Measurements from ENCODE around the gene SH3GL3.

Gene SH3GL3

DNA sequence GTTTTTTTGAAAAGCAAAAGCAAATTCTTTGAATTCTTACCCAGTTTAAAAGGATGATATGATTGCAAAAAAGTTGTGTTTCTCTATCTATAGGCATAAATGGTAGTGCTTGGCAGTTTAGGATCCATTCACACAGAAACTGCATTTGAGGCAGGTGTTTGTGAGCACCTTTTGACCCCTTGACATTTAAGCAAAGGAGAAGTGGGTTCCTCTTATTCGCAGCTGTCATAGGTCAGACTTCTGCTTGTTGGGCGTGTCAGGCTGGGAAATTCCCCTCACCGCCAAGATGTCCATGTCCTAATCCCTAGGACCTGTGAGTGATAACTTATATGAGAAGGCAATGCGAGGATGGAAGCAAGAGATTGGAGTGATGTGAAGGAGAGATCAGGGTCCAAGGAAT, 67.4 kb downstream of the SH3GL3 start (continued):
- TF ChIP-seq PATZ1 (CRISPR knock-in tag; IDR thresholded peaks at IDR 0.05; ENCODE audit: borderline replicate concordance): no peak

- TF ChIP-seq ISL1 (CRISPR knock-in tag; IDR thresholded peaks at IDR 0.05) (no peak), PPARA (CRISPR knock-in tag; IDR thresholded peaks at IDR 0.05; ENCODE audit: borderline replicate concordance) (no peak), ESRRG (CRISPR knock-in tag; IDR thresholded peaks at IDR 0.05) (no peak), ZC3H10 (CRISPR knock-in tag; IDR thresholded peaks at IDR 0.05) (no peak)
- ATAC-seq: no peak
Observed at GRCh38 chr15:83515164-83515563, 68.0 kb downstream of the SH3GL3 start.

GRCh38 chr15:83516935-83517334, 69.8 kb downstream of the SH3GL3 start:
- no peak for TF ChIP-seq PPARA (CRISPR knock-in tag; IDR thresholded peaks at IDR 0.05; ENCODE audit: borderline replicate concordance)
- no peak for TF ChIP-seq GLIS3 (CRISPR knock-in tag; IDR thresholded peaks at IDR 0.05)
- TF ChIP-seq ZNF8 (CRISPR knock-in tag; IDR thresholded peaks at IDR 0.05): no peak
- TF ChIP-seq ESRRG (CRISPR knock-in tag; IDR thresholded peaks at IDR 0.05): no peak
- no peak for TF ChIP-seq PATZ1 (CRISPR knock-in tag; IDR thresholded peaks at IDR 0.05; ENCODE audit: borderline replicate concordance)
- TF ChIP-seq, protein P1, sequence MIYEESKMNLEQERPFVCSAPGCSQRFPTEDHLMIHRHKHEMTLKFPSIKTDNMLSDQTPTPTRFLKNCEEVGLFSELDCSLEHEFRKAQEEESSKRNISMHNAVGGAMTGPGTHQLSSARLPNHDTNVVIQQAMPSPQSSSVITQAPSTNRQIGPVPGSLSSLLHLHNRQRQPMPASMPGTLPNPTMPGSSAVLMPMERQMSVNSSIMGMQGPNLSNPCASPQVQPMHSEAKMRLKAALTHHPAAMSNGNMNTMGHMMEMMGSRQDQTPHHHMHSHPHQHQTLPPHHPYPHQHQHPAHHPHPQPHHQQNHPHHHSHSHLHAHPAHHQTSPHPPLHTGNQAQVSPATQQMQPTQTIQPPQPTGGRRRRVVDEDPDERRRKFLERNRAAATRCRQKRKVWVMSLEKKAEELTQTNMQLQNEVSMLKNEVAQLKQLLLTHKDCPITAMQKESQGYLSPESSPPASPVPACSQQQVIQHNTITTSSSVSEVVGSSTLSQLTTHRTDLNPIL (CRISPR knock-in tag; IDR thresholded peaks at IDR 0.05; ENCODE audit: low read depth): no peak
- no peak for TF ChIP-seq ZNF565 (CRISPR knock-in tag; conservative IDR thresholded peaks at IDR 0.05; ENCODE audit: low read depth)
- no peak for TF ChIP-seq BACH2 (CRISPR knock-in tag; IDR thresholded peaks at IDR 0.05; ENCODE audit: borderline replicate concordance)
- TF ChIP-seq, protein P2, sequence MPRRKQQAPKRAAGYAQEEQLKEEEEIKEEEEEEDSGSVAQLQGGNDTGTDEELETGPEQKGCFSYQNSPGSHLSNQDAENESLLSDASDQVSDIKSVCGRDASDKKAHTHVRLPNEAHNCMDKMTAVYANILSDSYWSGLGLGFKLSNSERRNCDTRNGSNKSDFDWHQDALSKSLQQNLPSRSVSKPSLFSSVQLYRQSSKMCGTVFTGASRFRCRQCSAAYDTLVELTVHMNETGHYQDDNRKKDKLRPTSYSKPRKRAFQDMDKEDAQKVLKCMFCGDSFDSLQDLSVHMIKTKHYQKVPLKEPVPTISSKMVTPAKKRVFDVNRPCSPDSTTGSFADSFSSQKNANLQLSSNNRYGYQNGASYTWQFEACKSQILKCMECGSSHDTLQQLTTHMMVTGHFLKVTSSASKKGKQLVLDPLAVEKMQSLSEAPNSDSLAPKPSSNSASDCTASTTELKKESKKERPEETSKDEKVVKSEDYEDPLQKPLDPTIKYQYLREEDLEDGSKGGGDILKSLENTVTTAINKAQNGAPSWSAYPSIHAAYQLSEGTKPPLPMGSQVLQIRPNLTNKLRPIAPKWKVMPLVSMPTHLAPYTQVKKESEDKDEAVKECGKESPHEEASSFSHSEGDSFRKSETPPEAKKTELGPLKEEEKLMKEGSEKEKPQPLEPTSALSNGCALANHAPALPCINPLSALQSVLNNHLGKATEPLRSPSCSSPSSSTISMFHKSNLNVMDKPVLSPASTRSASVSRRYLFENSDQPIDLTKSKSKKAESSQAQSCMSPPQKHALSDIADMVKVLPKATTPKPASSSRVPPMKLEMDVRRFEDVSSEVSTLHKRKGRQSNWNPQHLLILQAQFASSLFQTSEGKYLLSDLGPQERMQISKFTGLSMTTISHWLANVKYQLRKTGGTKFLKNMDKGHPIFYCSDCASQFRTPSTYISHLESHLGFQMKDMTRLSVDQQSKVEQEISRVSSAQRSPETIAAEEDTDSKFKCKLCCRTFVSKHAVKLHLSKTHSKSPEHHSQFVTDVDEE (CRISPR knock-in tag; IDR thresholded peaks at IDR 0.05): no peak
- TF ChIP-seq OSR1 (CRISPR knock-in tag; IDR thresholded peaks at IDR 0.05): no peak
- no peak for TF ChIP-seq CSRNP3 (CRISPR knock-in tag; IDR thresholded peaks at IDR 0.05)
- TF ChIP-seq SNAI2 (CRISPR knock-in tag; IDR thresholded peaks at IDR 0.05): no peak
- no peak for TF ChIP-seq TCF4 (CRISPR knock-in tag; IDR thresholded peaks at IDR 0.05; ENCODE audit: borderline replicate concordance)
- TF ChIP-seq ISL1 (CRISPR knock-in tag; IDR thresholded peaks at IDR 0.05): no peak
- ATAC-seq: no peak

- no peak for ATAC-seq
- TF ChIP-seq OSR1 (CRISPR knock-in tag; IDR thresholded peaks at IDR 0.05): no peak
- TF ChIP-seq SNAI2 (CRISPR knock-in tag; IDR thresholded peaks at IDR 0.05): no peak
- TF ChIP-seq ZFP3 (CRISPR knock-in tag; IDR thresholded peaks at IDR 0.05): no peak
Observed at GRCh38 chr15:83526319-83526718, 79.2 kb downstream of the SH3GL3 start.

- TF ChIP-seq ZFP3 (CRISPR knock-in tag; IDR thresholded peaks at IDR 0.05): no peak
- TF ChIP-seq CSRNP3 (CRISPR knock-in tag; IDR thresholded peaks at IDR 0.05): no peak
- no peak for TF ChIP-seq ZNF70 (CRISPR knock-in tag; IDR thresholded peaks at IDR 0.05)
- TF ChIP-seq SNAI2 (CRISPR knock-in tag; IDR thresholded peaks at IDR 0.05): no peak
- TF ChIP-seq PPARA (CRISPR knock-in tag; IDR thresholded peaks at IDR 0.05; ENCODE audit: borderline replicate concordance): no peak
- TF ChIP-seq ZNF8 (CRISPR knock-in tag; IDR thresholded peaks at IDR 0.05): no peak
- no peak for ATAC-seq
Observed at GRCh38 chr15:83533410-83533962, 86.3 kb downstream of the SH3GL3 start.
